Chondrocyte (in vitro differentiated cells): ENCODE results near the gene HADH. TPM values are rescaled to one million over a fixed set of nuclear protein-coding genes. Genes with fewer than 3 reads are reported as not detected.
A peak's percentile ranks its signal among the peaks of the same experiment; 100 is the strongest.

Source experiments
- DNase-seq: peaks from one replicate; pipeline ENCODE4 v3.0.0; 2021; ENCODE audit warnings: mixed read lengths, low spot score
- H3K27ac Mint-ChIP-seq: one replicate; pipeline ENCODE4 v1.8.0; 2021; ENCODE audit warnings: mild to moderate bottlenecking, moderate library complexity, mixed read lengths; ENCODE audit not compliant: unreplicated experiment
- H3K27me3 Mint-ChIP-seq: 2 replicates; pipeline ENCODE4 v1.8.0; 2021; ENCODE audit warnings: low read depth, mixed read lengths
- H3K36me3 Mint-ChIP-seq: 2 replicates; pipeline ENCODE4 v1.8.0; 2021; ENCODE audit warnings: low read depth, mixed read lengths
- H3K4me1 Mint-ChIP-seq: 2 replicates; pipeline ENCODE4 v1.8.0; 2021; ENCODE audit warnings: low read depth, mild to moderate bottlenecking, mixed read lengths
- H3K4me3 Mint-ChIP-seq: one replicate; pipeline ENCODE4 v1.8.0; 2021; ENCODE audit warnings: mild to moderate bottlenecking, moderate library complexity, mixed read lengths; ENCODE audit not compliant: unreplicated experiment
- H3K9me3 Mint-ChIP-seq: 2 replicates; pipeline ENCODE4 v1.8.0; 2021; ENCODE audit warnings: low read depth, mixed read lengths
- CTCF ChIP-seq: fragments of 200-600 bp; sonication (generic); IDR thresholded peaks from 2 replicates; pipeline ENCODE4 v1.5.0; 2021; ENCODE audit warnings: antibody characterized with exemption, mild to moderate bottlenecking, moderate library complexity
- total RNA-seq: library from RNA; stranded (reverse); gene quantifications from 3 replicates; pipeline ENCODE4 v1.2.1, GENCODE V29; 2021

Gene HADH
- total RNA-seq, 1 donor from 2014 or later, result 21.6 TPM

- no peaks in the 10 kb centered on the region for H3K27me3 Mint-ChIP-seq
- no peak overlapping the region for H3K27ac Mint-ChIP-seq
- no peaks in the 10 kb centered on the region for H3K9me3 Mint-ChIP-seq
- H3K4me1 Mint-ChIP-seq, result peaks cover under 1% of the 10 kb centered on the region
- no peak for DNase-seq
- TF ChIP-seq CTCF, result no peak
- no peaks in the 10 kb centered on the region for H3K36me3 Mint-ChIP-seq
- no peak overlapping the region for H3K4me3 Mint-ChIP-seq
These were observed 12.2 kb upstream of the HADH start for GRCh38 chr4:107977482-107977881.

- no peaks in the 10 kb centered on the region for H3K27me3 Mint-ChIP-seq
- no peaks in the 10 kb centered on the region for H3K36me3 Mint-ChIP-seq
- DNase-seq, result no peak
- H3K27ac Mint-ChIP-seq, result no peak overlapping the region
- no peaks in the 10 kb centered on the region for H3K9me3 Mint-ChIP-seq
- no peak for TF ChIP-seq CTCF
- no peak overlapping the region for H3K4me3 Mint-ChIP-seq
- H3K4me1 Mint-ChIP-seq, result no peaks in the 10 kb centered on the region
These were observed 11.6 kb upstream of the HADH start for GRCh38 chr4:107977966-107978705.

GRCh38 chr4:107978716-107979451, 10.8 kb upstream of the HADH start:
- Mint-ChIP-seq H3K4me3 (no peak overlapping the region), H3K27ac (no peak overlapping the region), H3K9me3 (no peaks in the 10 kb centered on the region), H3K4me1 (no peaks in the 10 kb centered on the region), H3K36me3 (no peaks in the 10 kb centered on the region), H3K27me3 (no peaks in the 10 kb centered on the region)
- no peak for DNase-seq
- no peak for TF ChIP-seq CTCF

- no peaks in the 10 kb centered on the region for H3K27me3 Mint-ChIP-seq
- H3K36me3 Mint-ChIP-seq, result no peaks in the 10 kb centered on the region
- H3K4me3 Mint-ChIP-seq, result no peak overlapping the region
- H3K4me1 Mint-ChIP-seq, result peaks cover 22% of the 10 kb centered on the region
- no peak for DNase-seq
- peak overlapping the region; percentile 13 for H3K27ac Mint-ChIP-seq
- TF ChIP-seq CTCF, result no peak
- H3K9me3 Mint-ChIP-seq, result no peaks in the 10 kb centered on the region
These were observed 1.6 kb upstream of the HADH start for GRCh38 chr4:107987916-107988762.

- DNase-seq, result no peak
- Mint-ChIP-seq H3K27ac (no peak overlapping the region), H3K4me3 (no peak overlapping the region), H3K4me1 (peaks cover 23% of the 10 kb centered on the region), H3K36me3 (no peaks in the 10 kb centered on the region), H3K27me3 (no peaks in the 10 kb centered on the region), H3K9me3 (no peaks in the 10 kb centered on the region)
- TF ChIP-seq CTCF, result no peak
These were observed 990 bp upstream of the HADH start for GRCh38 chr4:107988763-107989035.
